PC-3 (cell line): Measurements from ENCODE around the gene KRTAP3-3. TPM values are rescaled to one million over a fixed set of nuclear protein-coding genes. Genes with fewer than 3 reads are reported as not detected.
"Not testable (repeated sequence)": the region's sequence is repeated elsewhere in the genome, so short reads cannot be mapped to it uniquely, and the experiment has no call there.

Experiments
- ATAC-seq: fragments of 200-7000 bp; cut with Tn5 transposase; 2 replicates; pipeline ENCODE4 v1.9.1; 2020; ENCODE audit warnings: mild to moderate bottlenecking, moderate library complexity
- Bru-seq: library from RNA; stranded (reverse); fragments of 400-500 nt; gene quantifications from one replicate; lab custom pipeline; 2021; lab: Mats Ljungman, UMichigan
- BruChase-seq, 2 experiments: library from RNA; stranded (reverse); fragments of 400-500 nt; gene quantifications; one replicate each; lab custom pipeline; 2021; lab: Mats Ljungman, UMichigan
- BruUV-seq: library from RNA; stranded (reverse); fragments of 400-500 nt; replicated peaks from 2 replicates; lab custom pipeline; 2021; lab: Mats Ljungman, UMichigan
- CTCF ChIA-PET: fragments of 300-600 bp; sonication (Branson Sonifier 250); formaldehyde crosslinking; loops from one replicate; lab custom pipeline; 2022; ENCODE audit warnings: antibody characterized with exemption; lab: Charles Lee
- POLR2A ChIA-PET: fragments of 300-600 bp; sonication (Branson Sonifier 250); formaldehyde crosslinking; loops from one replicate; lab custom pipeline; 2022; ENCODE audit warnings: antibody characterized with exemption; ENCODE audit not compliant: unreplicated experiment; lab: Charles Lee
- DNase-seq: peaks from one replicate; pipeline ENCODE4 v3.0.0-alpha.2; 2015
- H2AFZ ChIP-seq: fragments of 300-600 bp; sonication (generic); 2 replicates; pipeline ENCODE4 v1.6.0; 2016; ENCODE audit warnings: antibody characterized with exemption, low read length
- H3F3A ChIP-seq: fragments of 300-600 bp; sonication (generic); one replicate; pipeline ENCODE4 v1.6.0; 2017; ENCODE audit warnings: antibody characterized with exemption, low read length, control low read depth, mild to moderate bottlenecking; ENCODE audit not compliant: unreplicated experiment
- H3K27ac ChIP-seq: fragments of 300-600 bp; sonication (generic); 2 replicates; pipeline ENCODE4 v1.5.1; 2016; ENCODE audit warnings: mild to moderate bottlenecking, low read length
- H3K27me3 ChIP-seq: fragments of 300-600 bp; sonication (generic); 2 replicates; pipeline ENCODE4 v1.6.1; 2016; ENCODE audit warnings: low read length, mixed read lengths
- H3K36me3 ChIP-seq: fragments of 300-600 bp; sonication (generic); 2 replicates; pipeline ENCODE4 v1.6.1; 2016; ENCODE audit warnings: low read depth, mixed run types, low read length, mixed read lengths
- H3K4me1 ChIP-seq: fragments of 300-600 bp; sonication (generic); 2 replicates; pipeline ENCODE4 v1.5.1; 2016; ENCODE audit warnings: low read length; ENCODE audit not compliant: insufficient read depth
- H3K4me2 ChIP-seq: fragments of 300-600 bp; sonication (generic); 2 replicates; pipeline ENCODE4 v1.6.0; 2016; ENCODE audit warnings: low read length
- H3K4me3 ChIP-seq: fragments of 300-600 bp; sonication (generic); 2 replicates; pipeline ENCODE4 v1.5.1; 2016; ENCODE audit warnings: mild to moderate bottlenecking, low read length, mixed read lengths
- H3K79me2 ChIP-seq: fragments of 300-600 bp; sonication (generic); 2 replicates; pipeline ENCODE4 v1.6.1; 2017; ENCODE audit warnings: low read length, mixed read lengths
- H3K9ac ChIP-seq: fragments of 300-600 bp; sonication (generic); 2 replicates; pipeline ENCODE4 v1.6.0; 2016; ENCODE audit warnings: mild to moderate bottlenecking, low read length
- H3K9me2 ChIP-seq: fragments of 300-600 bp; sonication (generic); replicated peaks from 2 replicates; pipeline ENCODE4 v1.6.1; 2016; ENCODE audit warnings: mixed run types, low read length, mixed read lengths
- H3K9me3 ChIP-seq: fragments of 300-600 bp; sonication (generic); 2 replicates; pipeline ENCODE4 v1.6.1; 2016; ENCODE audit warnings: low read length, mixed read lengths
- H4K20me1 ChIP-seq: fragments of 300-600 bp; sonication (generic); 2 replicates; pipeline ENCODE4 v1.6.1; 2016; ENCODE audit warnings: low read length, mixed read lengths
- EZH2 ChIP-seq: fragments of 300-600 bp; sonication (generic); IDR thresholded peaks from one replicate; pipeline ENCODE4 v1.6.1; 2017; ENCODE audit warnings: antibody characterized with exemption, mild to moderate bottlenecking, low read length; ENCODE audit not compliant: unreplicated experiment
- EZH2phosphoT487 ChIP-seq: fragments of 300-600 bp; sonication (generic); IDR thresholded peaks from 2 replicates; pipeline ENCODE4 v1.6.1; 2018; ENCODE audit warnings: mild to moderate bottlenecking, antibody characterized with exemption, low read length, borderline replicate concordance
- intact Hi-C: fragments of 100-400 bp; cut with micrococcal nuclease; formaldehyde crosslinking; loops from 2 replicates; pipeline ENCODE4 v1.9.0; 2023
- long read RNA-seq: library from polyadenylated mRNA; unstranded; transcript quantifications from one replicate; pipeline ENCODE4 v2.0.0, GENCODE V29; 2021; ENCODE audit not compliant: unreplicated experiment
- total RNA-seq: library from RNA; depleted of rRNA; stranded (reverse); fragments of >200 nt; gene quantifications from 2 replicates; pipeline ENCODE4 v1.2.3, GENCODE V29; 2014; rRNA removed
- TF ChIP-seq, protein P1 (sequence below): fragments of 300-600 bp; sonication (generic); conservative IDR thresholded peaks from 2 replicates; pipeline ENCODE4 v1.5.1; 2017; ENCODE audit warnings: antibody characterized with exemption, low read depth, mild to moderate bottlenecking, low read length

KRTAP3-3 gene
- total RNA-seq (not detected in 2 replicates), Bru-seq, nascent RNA (not detected), BruChase-seq, experiment 1, labeled RNA remaining after a 6-hour chase (not detected), BruChase-seq, experiment 2, labeled RNA remaining after a 2-hour chase (not detected)
- long read RNA-seq: 0 reads

DNA sequence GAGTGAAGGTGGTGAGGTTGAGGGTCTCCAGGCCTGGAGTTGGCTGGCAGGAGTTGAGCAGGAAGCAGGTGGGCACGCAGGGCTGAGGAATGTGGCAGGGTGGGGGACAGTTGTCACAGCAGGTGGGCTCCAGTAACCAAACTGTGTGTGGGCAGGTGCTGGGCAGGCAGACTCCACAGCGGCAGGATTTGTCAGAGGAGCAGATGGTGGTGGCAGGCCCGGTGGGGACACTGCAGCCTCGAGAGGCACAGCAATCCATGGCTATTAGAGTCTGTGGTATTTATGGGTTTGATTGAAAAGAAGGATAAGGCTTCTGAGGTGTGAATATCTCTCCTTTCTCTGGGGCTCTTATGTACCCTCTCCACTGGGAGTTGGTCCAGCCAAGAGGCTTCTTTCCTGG lies at the start of gene KRTAP3-3:
KRTAP3-3 (minus strand) TSS at position 326 of the 400 bp plus-strand sequence; CDS start at position 259, 67 bp downstream.
- Histone ChIP-seq H3K4me1 (no peaks in the 10 kb centered on the region), H3F3A (no peaks in the 10 kb centered on the region), H3K9me2 (no peaks in the 10 kb centered on the region), H2AFZ (no peak within 1 kb of the TSS), H3K27ac (no peak within 1 kb of the TSS), H3K9me3 (no peaks in the 10 kb centered on the region), H3K36me3 (no peaks in the 10 kb centered on the region), H3K27me3 (no peaks in the 10 kb centered on the region), H4K20me1 (no peaks in the 10 kb centered on the region), H3K4me3 (no peak within 1 kb of the TSS), H3K9ac (no peak within 1 kb of the TSS), H3K79me2 (no peaks in the 10 kb centered on the region), H3K4me2 (no peak within 1 kb of the TSS)
- BruUV-seq: no TSS peak
- no peak for ATAC-seq
- TF ChIP-seq, protein P1, sequence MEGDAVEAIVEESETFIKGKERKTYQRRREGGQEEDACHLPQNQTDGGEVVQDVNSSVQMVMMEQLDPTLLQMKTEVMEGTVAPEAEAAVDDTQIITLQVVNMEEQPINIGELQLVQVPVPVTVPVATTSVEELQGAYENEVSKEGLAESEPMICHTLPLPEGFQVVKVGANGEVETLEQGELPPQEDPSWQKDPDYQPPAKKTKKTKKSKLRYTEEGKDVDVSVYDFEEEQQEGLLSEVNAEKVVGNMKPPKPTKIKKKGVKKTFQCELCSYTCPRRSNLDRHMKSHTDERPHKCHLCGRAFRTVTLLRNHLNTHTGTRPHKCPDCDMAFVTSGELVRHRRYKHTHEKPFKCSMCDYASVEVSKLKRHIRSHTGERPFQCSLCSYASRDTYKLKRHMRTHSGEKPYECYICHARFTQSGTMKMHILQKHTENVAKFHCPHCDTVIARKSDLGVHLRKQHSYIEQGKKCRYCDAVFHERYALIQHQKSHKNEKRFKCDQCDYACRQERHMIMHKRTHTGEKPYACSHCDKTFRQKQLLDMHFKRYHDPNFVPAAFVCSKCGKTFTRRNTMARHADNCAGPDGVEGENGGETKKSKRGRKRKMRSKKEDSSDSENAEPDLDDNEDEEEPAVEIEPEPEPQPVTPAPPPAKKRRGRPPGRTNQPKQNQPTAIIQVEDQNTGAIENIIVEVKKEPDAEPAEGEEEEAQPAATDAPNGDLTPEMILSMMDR: no peak
- TF ChIP-seq EZH2 (no peak), EZH2phosphoT487 (no peak)
- CTCF ChIA-PET: no interaction called here
- no peak for DNase-seq
- POLR2A ChIA-PET: no interaction called here
- intact Hi-C loops: no loop called here

DNA sequence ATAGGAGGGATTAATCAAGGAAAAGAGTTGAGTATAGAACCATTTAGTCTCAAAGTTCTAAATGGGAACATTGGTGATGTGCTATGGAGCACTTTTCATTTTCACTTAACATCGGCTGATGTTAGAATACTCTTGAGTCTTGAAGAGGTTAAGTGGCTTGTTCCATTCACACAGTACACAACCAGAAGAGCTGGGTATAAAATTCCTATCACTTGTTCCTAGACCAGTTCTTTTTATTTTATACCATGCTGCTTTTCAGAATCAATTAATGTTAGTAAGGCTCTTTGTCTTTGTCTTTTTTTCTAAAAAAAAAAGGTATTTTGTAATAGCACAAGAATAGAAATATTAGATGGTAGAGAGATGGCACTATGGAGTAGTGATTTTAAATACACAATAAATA lies 49.0 kb upstream of the KRTAP3-3 start:
- Histone ChIP-seq H3K9me3 (no peaks in the 10 kb centered on the region), H3K36me3 (no peaks in the 10 kb centered on the region), H3K79me2 (no peaks in the 10 kb centered on the region), H2AFZ (no peak overlapping the region), H3K4me3 (no peak overlapping the region), H4K20me1 (no peaks in the 10 kb centered on the region), H3K9ac (no peak overlapping the region), H3K27ac (no peak overlapping the region), H3K4me2 (no peak overlapping the region), H3F3A (no peaks in the 10 kb centered on the region), H3K4me1 (peaks cover 1% of the 10 kb centered on the region), H3K9me2 (no peaks in the 10 kb centered on the region), H3K27me3 (no peaks in the 10 kb centered on the region)
- no peak for TF ChIP-seq EZH2
- TF ChIP-seq, protein P1: no peak
- intact Hi-C loops: no loop called here
- no peak for ATAC-seq
- ChIA-PET CTCF (no interaction called here), POLR2A (no interaction called here)
- no peak for DNase-seq
- no TSS peak for BruUV-seq

GRCh38 chr17:41040783-41041571 lies 47.0 kb upstream of the KRTAP3-3 start, which contains the start of gene KRTAP1-1:
Gene KRTAP1-1 (minus strand): TSS chr17:41041450. CDS start chr17:41041397, 53 bp downstream.
- H4K20me1 ChIP-seq, H2AFZ ChIP-seq, H3K4me2 ChIP-seq, ATAC-seq, H3K79me2 ChIP-seq, intact Hi-C loops, H3K9me2 ChIP-seq, H3K9me3 ChIP-seq, POLR2A ChIA-PET, DNase-seq, H3K4me1 ChIP-seq, H3K4me3 ChIP-seq, H3F3A ChIP-seq, H3K27ac ChIP-seq, H3K27me3 ChIP-seq, BruUV-seq, H3K9ac ChIP-seq, CTCF ChIA-PET, H3K36me3 ChIP-seq: not testable (repeated sequence)
